ENCODE results near the gene CFAP107.
"Not testable (repeated sequence)": the region's sequence is repeated elsewhere in the genome, so short reads cannot be mapped to it uniquely, and the experiment has no call there.

The CFAP107 gene

GRCh38 chr1:12745992-12746323 is at the start of gene CFAP107:
CFAP107 (plus strand) TSS chr1:12746200; CDS start chr1:12746431, 231 bp downstream.
- no peak for DNase-seq

GRCh38 chr1:12696658-12697057 is 49.3 kb upstream of the CFAP107 start:
- no peak for DNase-seq

GRCh38 chr1:12697397-12697796 is 48.6 kb upstream of the CFAP107 start:
- no peak for DNase-seq

- no peak for DNase-seq
These were observed 42.1 kb upstream of the CFAP107 start for GRCh38 chr1:12703821-12704451.

- no peak for DNase-seq
These were observed 39.9 kb upstream of the CFAP107 start for GRCh38 chr1:12706061-12706460.

- no peak for DNase-seq
These were observed 37.5 kb upstream of the CFAP107 start for GRCh38 chr1:12708396-12709090.

- no peak for DNase-seq
These were observed 36.9 kb upstream of the CFAP107 start for GRCh38 chr1:12709091-12709491.

- no peak for DNase-seq
These were observed 36.3 kb upstream of the CFAP107 start for GRCh38 chr1:12709696-12710095.

GRCh38 chr1:12711536-12711935 is 34.5 kb upstream of the CFAP107 start:
- DNase-seq: no peak

- DNase-seq: no peak
These were observed 33.9 kb upstream of the CFAP107 start for GRCh38 chr1:12712076-12712475.

GRCh38 chr1:12712929-12713328 is 33.1 kb upstream of the CFAP107 start:
- no peak for DNase-seq

GRCh38 chr1:12713651-12714050 is 32.3 kb upstream of the CFAP107 start:
- DNase-seq: not testable (repeated sequence)

GRCh38 chr1:12714710-12715475 is 31.1 kb upstream of the CFAP107 start:
- DNase-seq: no peak

- no peak for DNase-seq
These were observed 30.0 kb upstream of the CFAP107 start, which contains the start of gene AADACL3 for GRCh38 chr1:12715896-12716437. AADACL3 (plus strand) TSS chr1:12716110; CDS start chr1:12716177, 67 bp downstream.

GRCh38 chr1:12717301-12717838 is 28.6 kb upstream of the CFAP107 start:
- DNase-seq: no peak

GRCh38 chr1:12722626-12723025 is 23.4 kb upstream of the CFAP107 start:
- no peak for DNase-seq

- DNase-seq: no peak
These were observed 17.6 kb upstream of the CFAP107 start for GRCh38 chr1:12728391-12728790.

- DNase-seq: no peak
These were observed 15.8 kb upstream of the CFAP107 start for GRCh38 chr1:12730156-12730555.

- not testable (repeated sequence) for DNase-seq
These were observed 14.9 kb upstream of the CFAP107 start for GRCh38 chr1:12731084-12731483.

- no peak for DNase-seq
These were observed 11.3 kb upstream of the CFAP107 start for GRCh38 chr1:12734651-12735050.

GRCh38 chr1:12738934-12739333 is 7.1 kb upstream of the CFAP107 start:
- no peak for DNase-seq

GRCh38 chr1:12739613-12740012 is 6.4 kb upstream of the CFAP107 start:
- no peak for DNase-seq

- no peak for DNase-seq
These were observed 4.1 kb upstream of the CFAP107 start for GRCh38 chr1:12741946-12742345.

Data from NCI-H1436 (cell line).